GM12878 (cell line): Measurements from ENCODE around the gene PIERCE2. TPM values are rescaled to one million over a fixed set of nuclear protein-coding genes. Genes with fewer than 3 reads are reported as not detected.

Experiments
- ATAC-seq: fragments of 200-7000 bp; cut with Tn5 transposase; 3 replicates; pipeline ENCODE4 v1.9.1; 2020; ENCODE audit warnings: mild to moderate bottlenecking, moderate library complexity
- BruUV-seq: library from RNA; stranded (reverse); fragments of 400-500 nt; replicated peaks from 2 replicates; lab custom pipeline; 2021; lab: Mats Ljungman, UMichigan
- CTCF ChIA-PET: fragments of 300-600 bp; sonication (Branson Sonifier 250); formaldehyde crosslinking; extraction: SDS; loops from one replicate; lab custom pipeline; 2021; ENCODE audit warnings: inconsistent platforms; lab: Yijun Ruan, JAX
- POLR2A ChIA-PET: fragments of 350-600 bp; formaldehyde crosslinking; extraction: SDS; loops from one replicate; lab custom pipeline; 2021; ENCODE audit warnings: inconsistent platforms; lab: Charles Lee
- RAD21 ChIA-PET: fragments of 300-600 bp; sonication (Branson Sonifier 250); formaldehyde crosslinking; loops from one replicate; lab custom pipeline; 2023; ENCODE audit warnings: antibody characterized with exemption; ENCODE audit not compliant: unreplicated experiment; lab: Charles Lee
- SMC1A ChIA-PET: fragments of 300-600 bp; sonication (Branson Sonifier 250); formaldehyde crosslinking; loops from one replicate; lab custom pipeline; 2023; ENCODE audit not compliant: unreplicated experiment, uncharacterized antibody; lab: Charles Lee
- DNase-seq: peaks from one replicate; pipeline ENCODE4 v3.0.0-alpha.2; 2011; ENCODE audit warnings: low read depth, low spot score
- FAIRE-seq: peaks from 3 replicates; lab custom pipeline; 2011; peaks lifted over from hg19 to GRCh38; lab: Jason Lieb, UNC
- H2AFZ ChIP-seq: 2 replicates; pipeline ENCODE4 v1.6.0; 2011; ENCODE audit warnings: low read depth, low read length, control low read depth; ENCODE audit not compliant: control insufficient read depth
- H3K27ac ChIP-seq: 2 replicates; pipeline ENCODE4 v1.5.1; 2011; ENCODE audit warnings: control low read depth; ENCODE audit not compliant: control insufficient read depth, insufficient read depth
- H3K27me3 ChIP-seq, 2 experiments: replicated peaks in 1 of 2; 2 replicates each; pipeline versions ENCODE4 v1.6.0 to v1.6.1; 2011; ENCODE audit warnings: low read length in 1 of 2; ENCODE audit not compliant: control insufficient read depth in 2 of 2, insufficient read depth in 2 of 2
- H3K36me3 ChIP-seq, 2 experiments: 2 replicates each; pipeline ENCODE4 v1.5.1; 2011; ENCODE audit warnings: low read length in 1 of 2; ENCODE audit not compliant: control insufficient read depth in 2 of 2, insufficient read depth in 2 of 2
- H3K4me1 ChIP-seq: 2 replicates; pipeline ENCODE4 v1.6.1; 2011; ENCODE audit warnings: mild to moderate bottlenecking, low read length, moderate library complexity, mixed read lengths; ENCODE audit not compliant: control insufficient read depth, insufficient read depth
- H3K4me2 ChIP-seq: 2 replicates; pipeline ENCODE4 v1.6.0; 2011; ENCODE audit warnings: control low read depth; ENCODE audit not compliant: control insufficient read depth, insufficient read depth
- H3K4me3 ChIP-seq: fragments of 200-600 bp; sonication (generic); 2 replicates; pipeline ENCODE4 v1.5.1; 2016
- H3K79me2 ChIP-seq: 2 replicates; pipeline ENCODE4 v1.6.0; 2011; ENCODE audit warnings: low read length; ENCODE audit not compliant: control insufficient read depth, insufficient read depth
- H3K9ac ChIP-seq: 2 replicates; pipeline ENCODE4 v1.8.0; 2011; ENCODE audit warnings: low read length, control low read depth, mixed read lengths; ENCODE audit not compliant: control insufficient read depth, insufficient read depth
- H3K9me3 ChIP-seq: replicated peaks from 3 replicates; pipeline ENCODE4 v1.5.1; 2011; ENCODE audit warnings: mild to moderate bottlenecking, low read length; ENCODE audit not compliant: control insufficient read depth, insufficient read depth
- H4K20me1 ChIP-seq: 2 replicates; pipeline ENCODE4 v1.6.0; 2011; ENCODE audit not compliant: control insufficient read depth, insufficient read depth
- CBFB ChIP-seq: IDR thresholded peaks from 2 replicates; pipeline ENCODE4 v1.6.1; 2016; ENCODE audit warnings: antibody characterized with exemption, low read depth
- CREM ChIP-seq: IDR thresholded peaks from 2 replicates; pipeline ENCODE4 v1.6.1; 2014; ENCODE audit warnings: antibody characterized with exemption, low read depth
- E2F4 ChIP-seq: IDR thresholded peaks from 2 replicates; pipeline ENCODE4 v1.6.1; 2012; ENCODE audit warnings: low read depth, low read length, improper control_type of control experiment
- FOXM1 ChIP-seq: IDR thresholded peaks from 2 replicates; pipeline ENCODE4 v1.6.1; 2012; ENCODE audit warnings: low read depth, mild to moderate bottlenecking, inconsistent platforms, low read length, moderate library complexity
- GABPA ChIP-seq: IDR thresholded peaks from 2 replicates; pipeline ENCODE4 v1.6.1; 2014; ENCODE audit warnings: antibody characterized with exemption, low read depth, mild to moderate bottlenecking, inconsistent platforms
- HCFC1 ChIP-seq: fragments of 150-350 bp; IDR thresholded peaks from 2 replicates; pipeline ENCODE4 v1.6.1; 2014; ENCODE audit warnings: low read length
- IRF4 ChIP-seq: IDR thresholded peaks from 2 replicates; pipeline ENCODE4 v1.6.1; 2011; ENCODE audit warnings: low read depth, low read length
- JUNB ChIP-seq: IDR thresholded peaks from 2 replicates; pipeline ENCODE4 v1.6.1; 2016; ENCODE audit warnings: antibody characterized with exemption, mild to moderate bottlenecking
- JUND ChIP-seq: IDR thresholded peaks from 2 replicates; pipeline ENCODE4 v1.6.1; 2012; ENCODE audit warnings: low read depth, mild to moderate bottlenecking, low read length, improper control_type of control experiment, moderate library complexity
- KAT2A ChIP-seq: conservative IDR thresholded peaks from 2 replicates; pipeline ENCODE4 v1.6.1; 2011; ENCODE audit warnings: low read depth, low read length; ENCODE audit not compliant: control insufficient read depth
- KLF5 ChIP-seq: fragments of 450-650 bp; IDR thresholded peaks from 2 replicates; pipeline ENCODE4 v1.6.1; 2014; ENCODE audit warnings: mild to moderate bottlenecking; ENCODE audit not compliant: partially characterized antibody
- MYB ChIP-seq: fragments of 150-350 bp; IDR thresholded peaks from 2 replicates; pipeline ENCODE4 v1.6.1; 2014; ENCODE audit warnings: mild to moderate bottlenecking, low read depth, low read length, borderline replicate concordance
- NFYB ChIP-seq: IDR thresholded peaks from 2 replicates; pipeline ENCODE4 v1.6.1; 2011; ENCODE audit warnings: low read depth, mild to moderate bottlenecking, low read length, improper control_type of control experiment, moderate library complexity; ENCODE audit not compliant: insufficient read depth
- PAX8 ChIP-seq: fragments of 450-650 bp; IDR thresholded peaks from 2 replicates; pipeline ENCODE4 v1.6.1; 2017; ENCODE audit warnings: mild to moderate bottlenecking, moderate library complexity
- PML ChIP-seq: IDR thresholded peaks from 2 replicates; pipeline ENCODE4 v1.6.1; 2012; ENCODE audit warnings: low read length, inconsistent platforms
- RELA ChIP-seq: fragments of 450-650 bp; IDR thresholded peaks from 2 replicates; pipeline ENCODE4 v1.8.0; 2014; ENCODE audit warnings: borderline replicate concordance; ENCODE audit not compliant: partially characterized antibody
- SIN3A ChIP-seq: IDR thresholded peaks from 2 replicates; pipeline ENCODE4 v1.6.1; 2012; ENCODE audit warnings: low read depth, low read length, improper control_type of control experiment
- TAF1 ChIP-seq: IDR thresholded peaks from 2 replicates; pipeline ENCODE4 v1.6.1; 2011; ENCODE audit warnings: mild to moderate bottlenecking, low read depth, low read length, borderline replicate concordance
- TCF12 ChIP-seq: IDR thresholded peaks from 2 replicates; pipeline ENCODE4 v1.6.1; 2011; ENCODE audit warnings: low read depth, mild to moderate bottlenecking, low read length
- TCF7 ChIP-seq: IDR thresholded peaks from 2 replicates; pipeline ENCODE4 v1.6.1; 2014; ENCODE audit warnings: antibody characterized with exemption, borderline replicate concordance
- YBX1 ChIP-seq: fragments of 450-650 bp; IDR thresholded peaks from 2 replicates; pipeline ENCODE4 v1.6.1; 2016; ENCODE audit warnings: antibody characterized with exemption
- in situ Hi-C: fragments of 300-500 bp; cut with MboI; formaldehyde crosslinking; loops from 9 replicates; pipeline ENCODE4 v1.14.3; 2018; ENCODE audit warnings: mixed read lengths
- intact Hi-C: fragments of 100-400 bp; cut with micrococcal nuclease; formaldehyde crosslinking; loops from one replicate; pipeline ENCODE4 v1.14.2; 2022; ENCODE audit not compliant: unreplicated experiment
- polyA plus RNA-seq, 11 experiments: library from polyadenylated mRNA; depleted of rRNA in 4 of 11; unstranded in 6 of 11; stranded (reverse) in 5 of 11; fragments of >200 nt; fragmentation: Nextera tagmentation in 4 of 11; fragmentation: Illumina TruSeq in 1 of 11; extraction: Ambion mirVana in 4 of 11; extraction: Trizol in 1 of 11; gene quantifications; 1 replicate in 1 of 11; 2 replicates in 10 of 11; pipeline versions ENCODE4 v1.2.1 to v1.2.3, GENCODE V29; 2011 to 2016; ENCODE audit warnings: inconsistent platforms in 2 of 11, missing spikeins in 2 of 11, low read depth in 1 of 11
- total RNA-seq, 4 experiments: library from RNA; depleted of rRNA in 3 of 4; stranded (reverse); fragments of >200 nt in 3 of 4; fragmentation: Illumina TruSeq in 1 of 4; extraction: Trizol in 1 of 4; gene quantifications; 2 replicates each; pipeline versions ENCODE4 v1.2.1 to v1.2.3, GENCODE V29; 2013 to 2021

PIERCE2 gene
- total and polyA plus RNA-seq, 10 of the 15 experiments (the other 5 are each of a cell fraction or from before 2014, with no cell fraction given) = 0.33 to 1.4 (median 0.89) TPM; not detected in 1

- TF ChIP-seq E2F4 (no peak), PML (no peak), TCF7 (no peak), YBX1 (no peak), FOXM1 (no peak), CBFB (no peak), TCF12 (no peak), RELA (no peak), GABPA (no peak), JUND (no peak), SIN3A (no peak)
Measured at GRCh38 chr15:55387027-55387426, 21.3 kb upstream of the PIERCE2 start (continued).

GRCh38 chr15:55389264-55389607 lies 19.1 kb upstream of the PIERCE2 start:
- no peak for FAIRE-seq
- intact Hi-C loops = no loop called here
- Histone ChIP-seq H2AFZ (no peak overlapping the region), H3K36me3 (peaks cover 0 to 8% of the 10 kb centered on the region in 2 experiments; a peak in 1 of 4 replicates), H3K4me3 (no peak overlapping the region), H3K4me1 (no peaks in the 10 kb centered on the region), H3K9me3 (no peaks in the 10 kb centered on the region), H3K27me3 (no peaks in the 10 kb centered on the region), H3K79me2 (no peaks in the 10 kb centered on the region), H3K4me2 (no peak overlapping the region), H4K20me1 (no peaks in the 10 kb centered on the region)
- ChIA-PET CTCF (interaction anchor here (0.8 to 0.9 kb wide), 2 partner anchors 12 to 98 kb away, joined by 3 read pairs; no protein-coding TSS in a partner anchor), SMC1A (interaction anchor here (1.3 kb wide), 1 partner anchor 12 kb away, joined by 5 read pairs; no protein-coding TSS in a partner anchor), RAD21 (no interaction called here)
- no peak for DNase-seq
- BruUV-seq = no TSS peak
- TF ChIP-seq NFYB = no peak
- no peak for TF ChIP-seq PAX8
- no peak for TF ChIP-seq CREM
- TF ChIP-seq HCFC1 = no peak
- TF ChIP-seq MYB = no peak
- no peak for TF ChIP-seq RELA
- no peak for TF ChIP-seq KLF5
- TF ChIP-seq TAF1 = no peak
- TF ChIP-seq JUNB = no peak
- TF ChIP-seq IRF4 = no peak
- TF ChIP-seq KAT2A = no peak
- no peak for TF ChIP-seq CBFB
- TF ChIP-seq, all 136 proteins: peak for 0
- no peak for ATAC-seq
- Histone ChIP-seq H3K9ac (no peak overlapping the region), H3K27ac (no peak overlapping the region)
- in situ Hi-C loops = no loop called here
- POLR2A ChIA-PET = no interaction called here
